ENCODE results near the gene C11orf58. TPM values are rescaled to one million over a fixed set of nuclear protein-coding genes. Genes with fewer than 3 reads are reported as not detected.

C11orf58 gene
- total and polyA plus RNA-seq, 2 donors (not counting 1 experiment from before 2014, with no cell fraction given) = 28.8 to 125 TPM

- no peaks in the 10 kb centered on the region for H3K36me3 ChIP-seq (replicated peaks in 1 of 2; ENCODE audit: control extremely low read depth in 1 of 2, control insufficient read depth in 1 of 2, extremely low read depth in 1 of 2, insufficient read depth in 2 of 2, low read length in 1 of 2)
- no peaks in the 10 kb centered on the region for H3K27me3 ChIP-seq (replicated peaks in 1 of 4; ENCODE audit: control extremely low read depth in 1 of 4, control insufficient read depth in 3 of 4, insufficient read depth in 4 of 4, low read length in 3 of 4)
- H3K4me2 ChIP-seq (replicated peaks; ENCODE audit: low read depth, low read length, poor library complexity, severe bottlenecking) = no peak overlapping the region
- TF ChIP-seq EZH2 (IDR thresholded peaks at IDR 0.05; ENCODE audit: borderline replicate concordance, insufficient read depth, low read depth, low read length, poor library complexity, severe bottlenecking) = no peak
- TF ChIP-seq CTCF (IDR thresholded peaks at IDR 0.05) = no peak
- Mint-ChIP-seq H3K4me1 (peaks cover 2% of the 10 kb centered on the region), H3K27ac (no peak overlapping the region), H3K4me3 (no peak overlapping the region), H3K27me3 (no peaks in the 10 kb centered on the region), H3K9me3 (ENCODE audit: insufficient read depth) (no peaks in the 10 kb centered on the region)
- no peak overlapping the region for H2AFZ ChIP-seq (ENCODE audit: insufficient read depth, low read depth, low read length, poor library complexity, severe bottlenecking)
- intact Hi-C loops (cut with micrococcal nuclease) = no loop called here
- POLR2A ChIA-PET = no interaction called here
- no peaks in the 10 kb centered on the region for H3K9me3 ChIP-seq (ENCODE audit: control extremely low read depth in 1 of 3, control insufficient read depth in 2 of 3, insufficient read depth in 1 of 3, low read length in 2 of 3)
- ATAC-seq (ENCODE audit: low read depth) (no peak), DNase-seq (no peak)
- CTCF ChIA-PET = interaction anchor here (1.0 to 1.6 kb wide), 3 partner anchors 10 to 20 kb away, joined by 3 to 5 read pairs (median 4); no protein-coding TSS in a partner anchor
- 100% methylated on average over 1 of the region's 8 CpGs for WGBS (ENCODE audit: insufficient coverage)
- no peak overlapping the region for H3K9ac ChIP-seq (ENCODE audit: low read length)
- H3K4me3 ChIP-seq (ENCODE audit: control extremely low read depth in 1 of 5, extremely low read depth in 1 of 5, insufficient read depth in 1 of 5, low read depth in 2 of 5, low read length in 4 of 5) = no peak overlapping the region
- no peak overlapping the region for H3K27ac ChIP-seq (ENCODE audit: low read length in 2 of 2)
- H3K79me2 ChIP-seq (ENCODE audit: control insufficient read depth, insufficient read depth, low read length) = no peaks in the 10 kb centered on the region
- no peaks in the 10 kb centered on the region for H4K20me1 ChIP-seq (ENCODE audit: control insufficient read depth, insufficient read depth, low read length, poor library complexity, severe bottlenecking)
- no peaks in the 10 kb centered on the region for H3K4me1 ChIP-seq (ENCODE audit: control insufficient read depth in 2 of 2, insufficient read depth in 2 of 2, low read length in 2 of 2)
Measured at GRCh38 chr11:16805938-16806337, 67.5 kb downstream of the C11orf58 start.

- intact Hi-C loops (cut with micrococcal nuclease) = no loop called here
- Histone ChIP-seq H2AFZ (ENCODE audit: insufficient read depth, low read depth, low read length, poor library complexity, severe bottlenecking) (no peak overlapping the region), H3K4me1 (ENCODE audit: control insufficient read depth in 2 of 2, insufficient read depth in 2 of 2, low read length in 2 of 2) (no peaks in the 10 kb centered on the region), H4K20me1 (ENCODE audit: control insufficient read depth, insufficient read depth, low read length, poor library complexity, severe bottlenecking) (no peaks in the 10 kb centered on the region), H3K4me3 (ENCODE audit: control extremely low read depth in 1 of 5, extremely low read depth in 1 of 5, insufficient read depth in 1 of 5, low read depth in 2 of 5, low read length in 4 of 5) (no peak overlapping the region), H3K9me3 (ENCODE audit: control extremely low read depth in 1 of 3, control insufficient read depth in 2 of 3, insufficient read depth in 1 of 3, low read length in 2 of 3) (no peaks in the 10 kb centered on the region), H3K79me2 (ENCODE audit: control insufficient read depth, insufficient read depth, low read length) (no peaks in the 10 kb centered on the region), H3K4me2 (replicated peaks; ENCODE audit: low read depth, low read length, poor library complexity, severe bottlenecking) (no peak overlapping the region), H3K9ac (ENCODE audit: low read length) (no peak overlapping the region), H3K27me3 (replicated peaks in 1 of 4; ENCODE audit: control extremely low read depth in 1 of 4, control insufficient read depth in 3 of 4, insufficient read depth in 4 of 4, low read length in 3 of 4) (no peaks in the 10 kb centered on the region), H3K36me3 (replicated peaks in 1 of 2; ENCODE audit: control extremely low read depth in 1 of 2, control insufficient read depth in 1 of 2, extremely low read depth in 1 of 2, insufficient read depth in 2 of 2, low read length in 1 of 2) (no peaks in the 10 kb centered on the region), H3K27ac (ENCODE audit: low read length in 2 of 2) (no peak overlapping the region)
- Mint-ChIP-seq H3K27ac (no peak overlapping the region), H3K9me3 (ENCODE audit: insufficient read depth) (no peaks in the 10 kb centered on the region), H3K4me1 (peaks cover 2% of the 10 kb centered on the region), H3K4me3 (no peak overlapping the region), H3K27me3 (no peaks in the 10 kb centered on the region)
- ChIA-PET POLR2A (no interaction called here), CTCF (interaction anchor here (1.4 to 1.6 kb wide), 2 partner anchors 21 to 23 kb away, joined by 3 to 5 read pairs; no protein-coding TSS in a partner anchor)
- DNase-seq (no peak), ATAC-seq (ENCODE audit: low read depth) (no peak)
- 86% methylated on average over 11 of the region's 11 CpGs for WGBS (ENCODE audit: insufficient coverage)
- no peak for TF ChIP-seq CTCF (IDR thresholded peaks at IDR 0.05)
- no peak for TF ChIP-seq EZH2 (IDR thresholded peaks at IDR 0.05; ENCODE audit: borderline replicate concordance, insufficient read depth, low read depth, low read length, poor library complexity, severe bottlenecking)
Measured at GRCh38 chr11:16806791-16807190, 68.3 kb downstream of the C11orf58 start.
